SK-N-SH (cell line): ENCODE measurements around the gene CYB5D1.

ENCODE experiments used
- EZH2phosphoT487 ChIP-seq: fragments of 200-600 bp; sonication (generic); IDR thresholded peaks from 2 replicates; pipeline ENCODE4 v1.6.1; 2017; ENCODE audit warnings: low read depth, mixed run types, mild to moderate bottlenecking, antibody characterized with exemption, moderate library complexity, borderline replicate concordance
- GABPA ChIP-seq: IDR thresholded peaks from 2 replicates; pipeline ENCODE4 v1.4.0; 2012; ENCODE audit warnings: low read depth, mild to moderate bottlenecking
- MAX ChIP-seq: IDR thresholded peaks from 2 replicates; pipeline ENCODE4 v1.4.0; 2012; ENCODE audit warnings: low read depth
- RFX5 ChIP-seq: IDR thresholded peaks from 2 replicates; pipeline ENCODE4 v1.6.1; 2012; ENCODE audit warnings: mild to moderate bottlenecking, improper control_type of control experiment, low read length
- TAF1 ChIP-seq: IDR thresholded peaks from 2 replicates; pipeline ENCODE4 v1.6.1; 2012; ENCODE audit warnings: low read depth, mild to moderate bottlenecking, low read length, moderate library complexity, borderline replicate concordance
- TCF12 ChIP-seq: IDR thresholded peaks from 2 replicates; pipeline ENCODE4 v1.4.0; 2012
- TF ChIP-seq, protein P1 (sequence below): IDR thresholded peaks from 2 replicates; pipeline ENCODE4 v1.4.0; 2012; ENCODE audit warnings: low read depth, borderline replicate concordance
- TF ChIP-seq, protein P2 (sequence below): fragments of 200-600 bp; sonication (generic); IDR thresholded peaks from 2 replicates; pipeline ENCODE4 v1.6.1; 2017; ENCODE audit warnings: antibody characterized with exemption, mild to moderate bottlenecking, moderate library complexity

GRCh38 chr17:7903154-7904103 is 45.6 kb downstream of the CYB5D1 start:
- TF ChIP-seq, protein P1, sequence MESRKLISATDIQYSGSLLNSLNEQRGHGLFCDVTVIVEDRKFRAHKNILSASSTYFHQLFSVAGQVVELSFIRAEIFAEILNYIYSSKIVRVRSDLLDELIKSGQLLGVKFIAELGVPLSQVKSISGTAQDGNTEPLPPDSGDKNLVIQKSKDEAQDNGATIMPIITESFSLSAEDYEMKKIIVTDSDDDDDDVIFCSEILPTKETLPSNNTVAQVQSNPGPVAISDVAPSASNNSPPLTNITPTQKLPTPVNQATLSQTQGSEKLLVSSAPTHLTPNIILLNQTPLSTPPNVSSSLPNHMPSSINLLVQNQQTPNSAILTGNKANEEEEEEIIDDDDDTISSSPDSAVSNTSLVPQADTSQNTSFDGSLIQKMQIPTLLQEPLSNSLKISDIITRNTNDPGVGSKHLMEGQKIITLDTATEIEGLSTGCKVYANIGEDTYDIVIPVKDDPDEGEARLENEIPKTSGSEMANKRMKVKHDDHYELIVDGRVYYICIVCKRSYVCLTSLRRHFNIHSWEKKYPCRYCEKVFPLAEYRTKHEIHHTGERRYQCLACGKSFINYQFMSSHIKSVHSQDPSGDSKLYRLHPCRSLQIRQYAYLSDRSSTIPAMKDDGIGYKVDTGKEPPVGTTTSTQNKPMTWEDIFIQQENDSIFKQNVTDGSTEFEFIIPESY = no peak
- TF ChIP-seq, protein P2, sequence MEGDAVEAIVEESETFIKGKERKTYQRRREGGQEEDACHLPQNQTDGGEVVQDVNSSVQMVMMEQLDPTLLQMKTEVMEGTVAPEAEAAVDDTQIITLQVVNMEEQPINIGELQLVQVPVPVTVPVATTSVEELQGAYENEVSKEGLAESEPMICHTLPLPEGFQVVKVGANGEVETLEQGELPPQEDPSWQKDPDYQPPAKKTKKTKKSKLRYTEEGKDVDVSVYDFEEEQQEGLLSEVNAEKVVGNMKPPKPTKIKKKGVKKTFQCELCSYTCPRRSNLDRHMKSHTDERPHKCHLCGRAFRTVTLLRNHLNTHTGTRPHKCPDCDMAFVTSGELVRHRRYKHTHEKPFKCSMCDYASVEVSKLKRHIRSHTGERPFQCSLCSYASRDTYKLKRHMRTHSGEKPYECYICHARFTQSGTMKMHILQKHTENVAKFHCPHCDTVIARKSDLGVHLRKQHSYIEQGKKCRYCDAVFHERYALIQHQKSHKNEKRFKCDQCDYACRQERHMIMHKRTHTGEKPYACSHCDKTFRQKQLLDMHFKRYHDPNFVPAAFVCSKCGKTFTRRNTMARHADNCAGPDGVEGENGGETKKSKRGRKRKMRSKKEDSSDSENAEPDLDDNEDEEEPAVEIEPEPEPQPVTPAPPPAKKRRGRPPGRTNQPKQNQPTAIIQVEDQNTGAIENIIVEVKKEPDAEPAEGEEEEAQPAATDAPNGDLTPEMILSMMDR = no peak
- TF ChIP-seq TAF1 = no peak
- no peak for TF ChIP-seq TCF12
- TF ChIP-seq GABPA = no peak
- no peak for TF ChIP-seq RFX5
- no peak for TF ChIP-seq MAX
- no peak for TF ChIP-seq EZH2phosphoT487
